ENCODE results near the gene IFT172. TPM values are rescaled to one million over a fixed set of nuclear protein-coding genes. Genes with fewer than 3 reads are reported as not detected.

IFT172 gene
- total and polyA plus RNA-seq, 2 of the 4 experiments (the other 2 are of a cell fraction): 18.8 to 25.5 TPM

- no peak overlapping the region for H4K5ac ChIP-seq (ENCODE audit: low read depth, low read length)
- no peak overlapping the region for H2BK15ac ChIP-seq (ENCODE audit: low read depth, low read length)
- dilution Hi-C loops (cut with HindIII; ENCODE audit: low sequenced_read_pairs, unreplicated experiment) (no loop called here), in situ Hi-C loops (cut with MboI; ENCODE audit: low sequenced_read_pairs) (no loop called here), intact Hi-C loops (cut with micrococcal nuclease) (no loop called here)
- ChIA-PET CTCF (no interaction called here), POLR2A (ENCODE audit: unreplicated experiment) (no interaction called here)
- H3K56ac ChIP-seq (ENCODE audit: extremely low read depth, insufficient read depth, low read length): no peak overlapping the region
- H2AK5ac ChIP-seq (ENCODE audit: low read depth, low read length): no peak overlapping the region
- no peak overlapping the region for H3K4ac ChIP-seq (ENCODE audit: low read depth, low read length)
- WGBS, 2 experiments (ENCODE audit: extremely low coverage in 2 of 2, insufficient read length in 1 of 2): no CpG with 5 or more reads among the region's 9 CpGs
- H3K18ac ChIP-seq (ENCODE audit: low read depth, low read length): no peak overlapping the region
- no TSS peak for BruUV-seq (replicated peaks)
- H4K91ac ChIP-seq (ENCODE audit: insufficient read depth, low read depth, low read length): no peak overlapping the region
- DNase-seq (no peak), ATAC-seq (ENCODE audit: low read depth) (no peak)
- no peak overlapping the region for H3K27ac ChIP-seq (ENCODE audit: insufficient read depth, low read length)
- no peak overlapping the region for H2BK120ac ChIP-seq (ENCODE audit: low read depth, low read length)
- no peak overlapping the region for H3K4me3 ChIP-seq (ENCODE audit: insufficient read depth, low read depth, low read length)
- H4K20me1 ChIP-seq (ENCODE audit: insufficient read depth, low read length): peaks cover 8% of the 10 kb centered on the region
- H3K23ac ChIP-seq (ENCODE audit: low read depth, low read length): no peak overlapping the region
- no peak overlapping the region for H3K4me2 ChIP-seq (ENCODE audit: low read depth, low read length)
- no peak overlapping the region for H3K14ac ChIP-seq (replicated peaks; ENCODE audit: low read depth, low read length)
- no peak overlapping the region for H2AFZ ChIP-seq (replicated peaks; ENCODE audit: low read length, poor library complexity)
- no peaks in the 10 kb centered on the region for H3K36me3 ChIP-seq (ENCODE audit: control insufficient read depth, insufficient read depth, low read length)
- no peak overlapping the region for H2AK9ac ChIP-seq (replicated peaks; ENCODE audit: low read depth, low read length, poor library complexity)
- no peak overlapping the region for H2BK20ac ChIP-seq (ENCODE audit: low read depth, low read length)
- no peak overlapping the region for H3K9ac ChIP-seq (ENCODE audit: low read depth, low read length)
- H3K27me3 ChIP-seq (ENCODE audit: control insufficient read depth, insufficient read depth, low read length): no peaks in the 10 kb centered on the region
- H2BK5ac ChIP-seq (ENCODE audit: low read depth, low read length, poor library complexity, severe bottlenecking): no peak overlapping the region
- H4K8ac ChIP-seq (ENCODE audit: low read depth in 2 of 2, low read length in 2 of 2): no peak overlapping the region
- H3K9me3 ChIP-seq (ENCODE audit: control insufficient read depth, insufficient read depth, low read length): no peaks in the 10 kb centered on the region
- H3K4me1 ChIP-seq (ENCODE audit: control insufficient read depth, insufficient read depth, low read length): 0 out of 2 replicates have a peak, but pooled peaks cover under 1% of the 10 kb centered on the region
- TF ChIP-seq RAD21 (IDR thresholded peaks at IDR 0.05; ENCODE audit: low read length) (no peak), BHLHE40 (IDR thresholded peaks at IDR 0.05; ENCODE audit: low read depth, low read length) (no peak), ELK1 (IDR thresholded peaks at IDR 0.05; ENCODE audit: borderline replicate concordance, low read depth, low read length) (no peak), FOS (IDR thresholded peaks at IDR 0.05; ENCODE audit: low read depth, low read length) (no peak), MAZ (IDR thresholded peaks at IDR 0.05; ENCODE audit: borderline replicate concordance, low read depth, low read length) (no peak), MXI1 (IDR thresholded peaks at IDR 0.05; ENCODE audit: borderline replicate concordance, low read depth, low read length) (no peak), CEBPB (IDR thresholded peaks at IDR 0.05; ENCODE audit: low read depth, low read length) (no peak), NFE2L2 (IDR thresholded peaks at IDR 0.05; ENCODE audit: low read depth, low read length) (no peak), RCOR1 (IDR thresholded peaks at IDR 0.05; ENCODE audit: insufficient replicate concordance, low read length) (no peak), MAFK (IDR thresholded peaks at IDR 0.05; ENCODE audit: low read depth, low read length) (no peak), CHD1 (IDR thresholded peaks at IDR 0.05; ENCODE audit: low read depth, low read length) (no peak), RFX5 (IDR thresholded peaks at IDR 0.05; ENCODE audit: low read depth, low read length) (no peak), CTCF (conservative IDR thresholded peaks at IDR 0.05; ENCODE audit: low read depth, low read length) (no peak), SMC3 (IDR thresholded peaks at IDR 0.05; ENCODE audit: low read depth, low read length) (no peak), USF2 (IDR thresholded peaks at IDR 0.05; ENCODE audit: low read depth, low read length) (no peak)
- H3K79me1 ChIP-seq (ENCODE audit: low read depth in 1 of 2, low read length in 2 of 2): peaks cover 0 to 14% of the 10 kb centered on the region in 2 experiments; a peak in 2 of 4 replicates
- H3K9me1 ChIP-seq (ENCODE audit: insufficient read depth, low read length): peaks cover 4% of the 10 kb centered on the region; the same call in 1 of the 2 replicates
Measured at GRCh38 chr2:27412419-27413152, 77.0 kb downstream of the IFT172 start.
